ENCODE results near the gene THSD8. TPM values are rescaled to one million over a fixed set of nuclear protein-coding genes. Genes with fewer than 3 reads are reported as not detected.

The THSD8 gene
- total RNA-seq, 1 donor from 2014 or later: 14.2 TPM

- peaks cover 23% of the 10 kb centered on the region for H3K4me1 Mint-ChIP-seq (ENCODE audit: unreplicated experiment)
- peaks cover 27% of the 10 kb centered on the region for H3K27me3 Mint-ChIP-seq (ENCODE audit: unreplicated experiment)
- no peaks in the 10 kb centered on the region for H3K36me3 Mint-ChIP-seq (ENCODE audit: low read depth, unreplicated experiment)
- TF ChIP-seq CTCF (IDR thresholded peaks at IDR 0.05; ENCODE audit: unreplicated experiment): no peak
- DNase-seq (ENCODE audit: low spot score): no peak
- peak overlapping the region; percentile 80 for H3K27ac Mint-ChIP-seq (ENCODE audit: unreplicated experiment)
- peak overlapping the region; percentile 67 for H3K4me3 Mint-ChIP-seq (ENCODE audit: unreplicated experiment)
- no peaks in the 10 kb centered on the region for H3K9me3 Mint-ChIP-seq (ENCODE audit: unreplicated experiment)
Observed at GRCh38 chr19:12789098-12789903, 12.6 kb upstream of the THSD8 start.

GRCh38 chr19:12789904-12790619 is 11.8 kb upstream of the THSD8 start:
- Mint-ChIP-seq H3K36me3 (ENCODE audit: low read depth, unreplicated experiment) (no peaks in the 10 kb centered on the region), H3K27ac (ENCODE audit: unreplicated experiment) (peak overlapping the region; percentile 76), H3K27me3 (ENCODE audit: unreplicated experiment) (peaks cover 28% of the 10 kb centered on the region), H3K4me3 (ENCODE audit: unreplicated experiment) (peak overlapping the region; percentile 87), H3K4me1 (ENCODE audit: unreplicated experiment) (peaks cover 23% of the 10 kb centered on the region), H3K9me3 (ENCODE audit: unreplicated experiment) (no peaks in the 10 kb centered on the region)
- TF ChIP-seq CTCF (IDR thresholded peaks at IDR 0.05; ENCODE audit: unreplicated experiment): no peak
- peak; percentile 88 for DNase-seq (ENCODE audit: low spot score)

- H3K9me3 Mint-ChIP-seq (ENCODE audit: unreplicated experiment): no peaks in the 10 kb centered on the region
- TF ChIP-seq CTCF (IDR thresholded peaks at IDR 0.05; ENCODE audit: unreplicated experiment): no peak
- peak overlapping the region; percentile 87 for H3K4me3 Mint-ChIP-seq (ENCODE audit: unreplicated experiment)
- H3K36me3 Mint-ChIP-seq (ENCODE audit: low read depth, unreplicated experiment): no peaks in the 10 kb centered on the region
- peaks cover 28% of the 10 kb centered on the region for H3K27me3 Mint-ChIP-seq (ENCODE audit: unreplicated experiment)
- H3K4me1 Mint-ChIP-seq (ENCODE audit: unreplicated experiment): peaks cover 23% of the 10 kb centered on the region
- no peak for DNase-seq (ENCODE audit: low spot score)
- peak overlapping the region; percentile 76 for H3K27ac Mint-ChIP-seq (ENCODE audit: unreplicated experiment)
Observed at GRCh38 chr19:12790628-12791344, 11.1 kb upstream of the THSD8 start.

- Mint-ChIP-seq H3K9me3 (ENCODE audit: unreplicated experiment) (no peaks in the 10 kb centered on the region), H3K4me1 (ENCODE audit: unreplicated experiment) (peaks cover 27% of the 10 kb centered on the region), H3K27me3 (ENCODE audit: unreplicated experiment) (peaks cover 33% of the 10 kb centered on the region), H3K4me3 (ENCODE audit: unreplicated experiment) (peak within 1 kb of the TSS; percentile 87), H3K27ac (ENCODE audit: unreplicated experiment) (peak within 1 kb of the TSS; percentile 76), H3K36me3 (ENCODE audit: low read depth, unreplicated experiment) (no peaks in the 10 kb centered on the region)
- peak; percentile 94 for DNase-seq (ENCODE audit: low spot score)
- TF ChIP-seq CTCF (IDR thresholded peaks at IDR 0.05; ENCODE audit: unreplicated experiment): no peak
Observed at GRCh38 chr19:12791345-12792050, 10.4 kb upstream of the THSD8 start, which contains the start of gene JUNB. Gene JUNB, plus strand, starts transcription at chr19:12791486. Its CDS starts 286 bp downstream, at chr19:12791772.

All from endothelial cell (in vitro differentiated cells).